Activated CD8-positive, alpha-beta memory T cell treated with anti-CD3 and anti-CD28 coated beads, Interleukin-2, amount 10 ng/mL, durations not matched to agents 7 days and 5 days (primary cell): ENCODE data around the gene LPA. TPM values are rescaled to one million over a fixed set of nuclear protein-coding genes. Genes with fewer than 3 reads are reported as not detected.

Source experiments
- ATAC-seq: fragments of 150-1000 bp; cut with Tn5 transposase; one replicate; pipeline ENCODE4 v1.10.0; 2021; ENCODE audit warnings: moderate library complexity
- CTCF ChIA-PET: fragments of 350-600 bp; sonication (Branson Sonifier 250); formaldehyde crosslinking; loops from one replicate; lab custom pipeline; 2021; ENCODE audit warnings: antibody characterized with exemption; lab: Charles Lee
- DNase-seq: peaks from one replicate; pipeline ENCODE4 v3.0.0-alpha.2; 2020
- H3K27ac Mint-ChIP-seq: one replicate; pipeline ENCODE4 v1.8.0; 2021; ENCODE audit warnings: mild to moderate bottlenecking, mixed read lengths
- H3K27me3 Mint-ChIP-seq: one replicate; pipeline ENCODE4 v1.8.0; 2021; ENCODE audit warnings: mixed read lengths
- H3K36me3 Mint-ChIP-seq: one replicate; pipeline ENCODE4 v1.8.0; 2021; ENCODE audit warnings: mild to moderate bottlenecking, mixed read lengths
- H3K4me1 Mint-ChIP-seq: one replicate; pipeline ENCODE4 v1.8.0; 2021; ENCODE audit warnings: mixed read lengths
- H3K4me3 Mint-ChIP-seq: one replicate; pipeline ENCODE4 v1.8.0; 2021; ENCODE audit warnings: mild to moderate bottlenecking, moderate library complexity, mixed read lengths
- H3K9me3 Mint-ChIP-seq: one replicate; pipeline ENCODE4 v1.8.0; 2022; ENCODE audit warnings: low read depth, mixed read lengths
- total RNA-seq, 2 experiments: library from RNA; stranded (reverse); gene quantifications; one replicate each; pipeline ENCODE4 v1.2.3, GENCODE V29; 2021

LPA gene
- total RNA-seq, 2 experiments from 2014 or later, result not detected

DNA sequence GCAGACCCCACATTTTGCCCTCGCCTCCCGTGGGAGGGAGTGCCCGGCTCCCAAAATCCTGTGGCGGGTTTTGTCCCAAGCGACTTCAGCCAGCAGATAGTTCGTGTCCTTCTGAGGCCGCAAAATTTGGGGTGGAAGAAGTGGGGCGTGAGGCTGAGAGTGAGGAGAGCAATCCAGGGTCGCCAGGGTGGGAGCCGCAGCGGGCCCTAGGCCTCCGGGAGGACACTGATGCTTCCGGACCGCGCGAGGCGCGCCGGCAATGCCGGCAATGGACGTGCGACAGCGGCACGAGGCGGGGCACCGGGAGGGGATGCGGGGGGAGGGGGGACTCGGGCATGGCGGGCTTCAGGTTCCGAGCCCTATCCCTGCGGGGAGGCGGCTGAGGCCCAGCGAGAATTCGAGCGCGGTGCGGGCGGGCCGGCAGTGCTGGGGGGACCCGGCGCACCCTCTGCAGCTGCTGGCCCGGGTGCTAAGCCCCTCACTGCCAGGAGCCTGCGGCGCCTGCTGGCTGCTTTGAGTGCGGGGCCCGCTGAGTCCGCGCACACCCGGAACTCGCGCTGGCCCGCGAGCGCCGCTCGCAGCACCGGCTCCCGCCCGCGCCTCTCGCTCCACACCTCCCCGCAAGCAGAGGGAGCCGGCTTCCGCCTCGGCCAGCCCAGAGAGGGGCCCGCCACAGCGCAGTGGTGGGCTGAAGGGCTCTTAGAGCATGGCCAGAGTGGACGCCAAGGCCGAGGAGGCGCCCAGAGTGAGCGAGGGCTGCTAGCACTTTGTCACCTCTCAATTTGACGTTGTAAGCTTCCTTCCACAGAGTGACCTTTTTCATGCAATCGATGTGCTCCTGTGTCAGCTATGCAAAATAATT, 143.8 kb downstream of the LPA start:
- peaks cover 5% of the 10 kb centered on the region for H3K9me3 Mint-ChIP-seq
- peaks cover 2% of the 10 kb centered on the region for H3K27me3 Mint-ChIP-seq
- peaks cover 30% of the 10 kb centered on the region for H3K36me3 Mint-ChIP-seq
- peak; percentile 87 for ATAC-seq
- DNase-seq, result peak; percentile 83
- CTCF ChIA-PET, result interaction anchor here (0.7 to 10.9 kb wide), 20 partner anchors 9 to 851 kb away, joined by 3 to 138 read pairs (median 4); no protein-coding TSS in a partner anchor
- H3K4me3 Mint-ChIP-seq, result peak overlapping the region; percentile 88
- H3K27ac Mint-ChIP-seq, result peak overlapping the region; percentile 93
- H3K4me1 Mint-ChIP-seq, result peaks cover 57% of the 10 kb centered on the region

DNA sequence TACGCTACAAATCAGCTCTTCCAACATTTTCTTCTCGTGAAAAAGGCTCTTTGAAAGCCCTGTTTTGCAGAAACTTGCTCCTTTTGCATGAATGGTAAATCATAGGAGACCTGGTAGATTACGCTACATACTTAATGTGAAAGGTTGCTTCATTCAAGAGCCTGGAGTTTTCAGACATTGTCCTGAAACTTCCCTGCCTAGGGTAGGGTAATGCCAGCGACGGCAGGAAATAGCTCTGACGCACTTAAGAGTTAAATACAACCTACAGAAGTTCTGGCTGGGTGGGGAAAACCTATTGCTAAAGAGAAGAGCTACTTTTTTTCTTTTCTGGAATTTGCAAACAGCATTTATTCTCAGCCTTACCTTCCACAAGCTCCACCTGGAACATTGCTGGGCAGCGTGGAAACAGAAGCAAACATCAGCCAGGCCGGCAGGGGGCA, 144.5 kb downstream of the LPA start:
- H3K4me3 Mint-ChIP-seq, result peak overlapping the region; percentile 88
- H3K27me3 Mint-ChIP-seq, result peaks cover 8% of the 10 kb centered on the region
- CTCF ChIA-PET, result interaction anchor here (0.7 to 10.9 kb wide), 18 partner anchors 8 to 829 kb away, joined by 3 to 138 read pairs (median 4); no protein-coding TSS in a partner anchor
- ATAC-seq (peak; percentile 7), DNase-seq (no peak)
- H3K9me3 Mint-ChIP-seq, result peaks cover 12% of the 10 kb centered on the region
- peak overlapping the region; percentile 93 for H3K27ac Mint-ChIP-seq
- peaks cover 36% of the 10 kb centered on the region for H3K36me3 Mint-ChIP-seq
- peaks cover 57% of the 10 kb centered on the region for H3K4me1 Mint-ChIP-seq

DNA sequence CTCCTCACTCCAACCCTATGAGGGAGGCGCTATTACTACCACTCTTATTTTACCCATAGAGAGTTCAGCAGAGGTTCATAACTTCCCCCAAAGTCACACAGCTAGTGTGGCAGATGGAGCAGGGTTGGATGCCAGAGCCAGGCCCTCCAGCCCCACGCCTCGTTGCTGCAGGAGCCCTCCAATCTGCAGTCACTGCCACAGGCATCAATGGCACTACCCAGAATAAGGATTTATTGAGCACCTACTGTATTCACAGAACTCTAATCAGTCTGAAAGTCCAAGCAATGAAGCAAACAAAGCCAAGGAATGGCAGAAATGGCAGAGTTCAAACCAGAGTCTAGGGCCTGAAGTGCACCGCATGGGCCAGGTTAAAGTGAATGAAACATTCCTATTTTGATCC, 144.9 kb downstream of the LPA start:
- H3K27me3 Mint-ChIP-seq, result peaks cover 12% of the 10 kb centered on the region
- H3K4me3 Mint-ChIP-seq, result peak overlapping the region; percentile 88
- ATAC-seq, result no peak
- peaks cover 16% of the 10 kb centered on the region for H3K9me3 Mint-ChIP-seq
- H3K4me1 Mint-ChIP-seq, result peaks cover 57% of the 10 kb centered on the region
- peak overlapping the region; percentile 93 for H3K27ac Mint-ChIP-seq
- no peak for DNase-seq
- CTCF ChIA-PET, result interaction anchor here (0.7 to 10.9 kb wide), 18 partner anchors 8 to 828 kb away, joined by 3 to 138 read pairs (median 4); no protein-coding TSS in a partner anchor
- peaks cover 40% of the 10 kb centered on the region for H3K36me3 Mint-ChIP-seq

DNA sequence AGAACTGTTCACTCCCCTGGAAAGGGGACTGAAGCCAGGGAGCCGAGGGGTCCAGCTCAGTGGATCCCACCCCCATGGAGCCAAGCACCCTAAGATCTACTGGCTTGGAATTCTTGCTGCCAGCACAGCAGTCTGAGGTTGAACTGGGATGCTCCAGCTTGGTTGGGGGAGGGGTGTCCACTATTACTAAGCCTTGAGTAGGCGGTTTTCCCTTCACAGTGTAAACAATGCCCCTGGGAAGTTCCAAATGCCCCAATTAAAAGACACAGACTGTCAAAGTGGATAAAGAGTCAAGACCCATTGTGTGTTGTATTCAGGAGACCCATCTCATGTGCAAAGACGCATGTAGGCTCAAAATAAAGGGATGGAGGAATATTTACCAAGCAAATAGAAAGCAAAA, 150.2 kb downstream of the LPA start:
- peaks cover 19% of the 10 kb centered on the region for H3K9me3 Mint-ChIP-seq
- peaks cover 25% of the 10 kb centered on the region for H3K4me1 Mint-ChIP-seq
- peaks cover 52% of the 10 kb centered on the region for H3K36me3 Mint-ChIP-seq
- H3K27ac Mint-ChIP-seq, result no peak overlapping the region
- ATAC-seq (no peak), DNase-seq (no peak)
- H3K27me3 Mint-ChIP-seq, result peaks cover 15% of the 10 kb centered on the region
- CTCF ChIA-PET, result interaction anchor here (1.3 kb wide), 1 partner anchor 20 kb away, joined by 4 read pairs; no protein-coding TSS in a partner anchor
- no peak overlapping the region for H3K4me3 Mint-ChIP-seq

DNA sequence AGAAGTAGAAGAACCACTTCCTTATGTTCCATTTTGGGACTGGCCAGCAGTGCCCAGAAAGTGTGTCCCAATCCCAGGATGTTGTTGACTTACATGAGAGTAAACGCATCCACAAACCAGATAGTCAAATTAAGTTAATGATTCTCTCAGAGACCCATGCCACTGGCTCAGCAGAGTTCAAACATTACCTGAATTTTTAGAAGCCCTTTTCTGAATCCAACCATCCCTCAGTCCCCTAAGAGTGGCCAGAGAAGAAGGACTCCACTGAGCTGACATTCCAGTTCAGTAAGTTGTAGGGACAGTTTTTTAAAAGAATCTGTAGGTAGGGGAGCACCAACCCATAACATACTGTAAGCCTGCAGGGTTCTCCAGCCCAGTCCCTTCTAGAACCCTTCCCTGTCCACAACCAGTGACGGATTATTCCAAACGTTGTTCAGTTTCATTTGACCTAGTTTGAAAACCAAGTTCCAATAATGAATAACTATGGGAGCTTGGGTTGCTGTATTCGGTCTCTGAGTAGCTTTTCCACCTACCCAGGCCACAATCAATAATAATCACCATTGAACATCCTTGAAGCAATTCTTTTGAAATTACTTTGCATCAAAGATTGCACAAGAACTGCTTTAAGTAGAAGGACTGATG, 153.0 kb downstream of the LPA start:
- Mint-ChIP-seq H3K4me1 (peaks cover 11% of the 10 kb centered on the region), H3K36me3 (peaks cover 40% of the 10 kb centered on the region), H3K9me3 (peaks cover 17% of the 10 kb centered on the region), H3K27ac (no peak overlapping the region), H3K27me3 (peaks cover 14% of the 10 kb centered on the region), H3K4me3 (no peak overlapping the region)
- ATAC-seq, result no peak
- CTCF ChIA-PET, result interaction anchor here (0.6 to 1.2 kb wide), 2 partner anchors 8 to 10 kb away, joined by 3 read pairs; no protein-coding TSS in a partner anchor
- DNase-seq, result no peak

DNA sequence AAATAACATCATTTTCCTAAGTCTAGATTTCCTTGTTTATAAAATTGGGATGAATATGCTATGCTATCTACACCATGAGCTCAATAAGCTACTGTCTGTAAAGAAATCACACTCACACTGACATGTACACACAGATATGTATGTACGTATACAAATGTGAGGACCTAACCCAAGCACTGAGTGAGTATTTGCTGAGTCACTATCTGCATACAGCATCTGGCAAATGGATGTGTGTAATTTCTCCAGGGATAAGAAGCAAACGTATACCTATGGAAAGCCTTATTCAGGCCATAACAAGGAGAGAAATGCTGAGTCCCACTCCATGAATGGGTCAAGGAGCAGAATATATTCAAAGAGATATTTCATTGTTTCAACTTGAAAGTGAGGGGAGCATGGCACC, 153.9 kb downstream of the LPA start:
- Mint-ChIP-seq H3K4me1 (peaks cover 10% of the 10 kb centered on the region), H3K27me3 (peaks cover 13% of the 10 kb centered on the region), H3K4me3 (no peak overlapping the region), H3K36me3 (peaks cover 38% of the 10 kb centered on the region), H3K9me3 (peaks cover 13% of the 10 kb centered on the region), H3K27ac (no peak overlapping the region)
- CTCF ChIA-PET, result interaction anchor here (1.9 kb wide), 1 partner anchor 10 kb away, joined by 10 read pairs; no protein-coding TSS in a partner anchor
- ATAC-seq, result no peak
- no peak for DNase-seq

DNA sequence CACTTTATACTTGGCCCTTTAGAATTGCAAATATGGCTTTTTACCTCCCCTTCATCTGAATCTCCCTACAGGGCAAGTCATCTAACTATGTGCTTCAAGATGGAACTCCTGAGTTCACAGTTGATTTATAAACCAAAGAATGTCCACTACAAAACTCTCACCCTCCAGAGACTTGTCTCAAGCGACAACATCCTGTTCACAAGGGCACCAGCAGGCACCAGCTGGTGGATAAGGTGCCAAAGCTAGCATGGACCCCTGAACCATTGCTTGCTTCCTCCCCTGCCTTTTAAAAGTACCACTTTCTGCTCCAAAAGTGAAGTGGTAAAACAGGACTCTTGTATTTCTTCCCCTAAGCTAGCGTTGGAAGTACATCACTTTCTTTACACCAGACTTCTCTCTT, 154.5 kb downstream of the LPA start:
- CTCF ChIA-PET, result interaction anchor here (1.9 kb wide), 1 partner anchor 10 kb away, joined by 10 read pairs; no protein-coding TSS in a partner anchor
- Mint-ChIP-seq H3K4me1 (peaks cover 10% of the 10 kb centered on the region), H3K27ac (no peak overlapping the region), H3K27me3 (peaks cover 7% of the 10 kb centered on the region), H3K4me3 (no peak overlapping the region), H3K36me3 (peaks cover 36% of the 10 kb centered on the region), H3K9me3 (peaks cover 9% of the 10 kb centered on the region)
- DNase-seq (no peak), ATAC-seq (no peak)

DNA sequence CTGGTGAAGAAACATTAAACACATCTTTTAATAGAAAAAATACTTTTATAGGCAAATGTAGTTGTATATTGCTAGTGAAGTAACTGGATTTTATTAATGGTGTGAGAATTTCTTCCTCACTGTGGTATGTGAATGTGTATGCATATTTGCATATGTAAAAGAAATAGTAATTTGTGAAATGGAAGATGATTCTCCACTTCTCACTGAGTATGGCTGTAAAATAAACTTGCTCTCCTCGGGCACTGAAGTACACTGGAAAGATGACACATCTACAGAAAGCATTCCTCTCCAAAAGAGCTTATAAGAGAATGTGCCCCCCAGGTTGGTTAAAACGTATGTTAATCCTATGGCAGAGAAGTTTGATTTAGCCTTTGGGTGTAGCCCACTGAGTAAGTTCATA, 155.5 kb downstream of the LPA start:
- H3K4me1 Mint-ChIP-seq, result peaks cover 10% of the 10 kb centered on the region
- CTCF ChIA-PET, result interaction anchor here (1.9 kb wide), 1 partner anchor 11 kb away, joined by 10 read pairs; no protein-coding TSS in a partner anchor
- ATAC-seq (no peak), DNase-seq (no peak)
- H3K27ac Mint-ChIP-seq, result no peak overlapping the region
- peaks cover 5% of the 10 kb centered on the region for H3K9me3 Mint-ChIP-seq
- peaks cover 39% of the 10 kb centered on the region for H3K36me3 Mint-ChIP-seq
- H3K4me3 Mint-ChIP-seq, result no peak overlapping the region
- peaks cover 3% of the 10 kb centered on the region for H3K27me3 Mint-ChIP-seq

DNA sequence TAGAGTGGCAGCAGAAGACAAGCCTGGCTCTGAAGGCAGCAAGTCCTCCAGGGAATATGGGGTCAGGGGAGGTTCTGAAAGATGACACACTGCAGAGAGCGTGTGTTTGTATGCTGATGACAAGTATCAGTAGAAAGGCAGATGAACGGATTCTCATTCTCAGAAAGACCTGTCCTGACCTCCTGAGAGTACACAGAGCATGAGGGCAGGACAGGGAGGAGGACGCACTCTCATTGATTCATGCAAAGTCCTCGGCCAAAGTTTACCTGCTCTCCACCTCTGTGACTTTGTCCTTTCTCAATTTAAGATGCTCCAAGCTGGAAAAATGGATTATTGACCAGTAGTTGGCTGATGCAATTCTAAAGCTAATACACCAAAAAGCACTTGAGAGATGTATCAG, 156.7 kb downstream of the LPA start:
- Mint-ChIP-seq H3K4me3 (no peak overlapping the region), H3K9me3 (peaks cover 5% of the 10 kb centered on the region), H3K27me3 (peaks cover 3% of the 10 kb centered on the region), H3K4me1 (peaks cover 11% of the 10 kb centered on the region), H3K36me3 (peaks cover 45% of the 10 kb centered on the region), H3K27ac (peak overlapping the region; percentile 37)
- DNase-seq (no peak), ATAC-seq (peak; percentile 30)
- CTCF ChIA-PET, result interaction anchor here (1.1 kb wide), 1 partner anchor 12 kb away, joined by 5 read pairs; no protein-coding TSS in a partner anchor

DNA sequence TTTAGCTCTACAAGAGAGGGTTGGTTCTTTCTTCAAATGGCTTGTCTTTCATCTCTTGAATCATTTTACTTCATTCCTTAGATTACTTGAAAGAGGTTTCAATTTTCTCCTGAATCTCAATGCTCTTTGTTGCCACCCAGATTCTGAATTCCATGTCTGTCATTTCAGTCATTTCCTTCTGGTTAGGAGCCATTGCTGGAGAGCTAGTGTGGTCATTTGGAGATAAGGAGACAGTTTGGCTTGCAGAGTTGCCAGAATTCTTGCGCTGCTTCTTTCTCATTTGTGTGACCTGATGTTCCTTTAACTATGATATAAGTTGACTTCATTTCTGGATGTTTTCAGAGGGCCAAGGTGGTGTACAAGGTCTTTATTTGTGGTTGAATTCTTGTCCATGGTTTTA, 158.1 kb downstream of the LPA start:
- H3K27ac Mint-ChIP-seq, result no peak overlapping the region
- H3K4me3 Mint-ChIP-seq, result no peak overlapping the region
- ATAC-seq, result no peak
- peaks cover 53% of the 10 kb centered on the region for H3K36me3 Mint-ChIP-seq
- H3K27me3 Mint-ChIP-seq, result peaks cover 3% of the 10 kb centered on the region
- CTCF ChIA-PET, result interaction anchor here (2.0 kb wide), 1 partner anchor 14 kb away, joined by 7 read pairs; no protein-coding TSS in a partner anchor
- H3K9me3 Mint-ChIP-seq, result peaks cover 5% of the 10 kb centered on the region
- DNase-seq, result no peak
- peaks cover 25% of the 10 kb centered on the region for H3K4me1 Mint-ChIP-seq

DNA sequence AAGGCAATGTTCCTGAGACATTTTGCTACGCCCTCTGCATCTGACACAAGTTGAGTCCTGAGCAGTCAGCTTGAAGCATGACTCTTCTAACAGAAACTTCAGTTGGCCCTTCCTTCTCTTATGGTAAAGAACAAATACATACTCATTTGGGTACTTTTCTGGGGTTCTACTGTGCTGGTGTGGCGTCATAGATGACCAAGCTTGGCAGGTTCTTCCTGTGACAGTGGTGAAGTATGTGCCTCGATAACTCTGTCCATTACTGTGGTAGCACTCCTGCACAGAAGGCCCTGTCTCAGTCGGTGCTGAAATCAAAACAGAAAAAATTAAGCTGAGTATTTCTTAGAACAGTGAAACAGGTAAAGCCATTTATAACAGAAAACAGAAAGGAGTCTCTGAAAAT, 163.4 kb downstream of the LPA start:
- Mint-ChIP-seq H3K4me3 (no peak overlapping the region), H3K36me3 (peaks cover 77% of the 10 kb centered on the region), H3K27me3 (no peaks in the 10 kb centered on the region), H3K9me3 (peaks cover 22% of the 10 kb centered on the region), H3K4me1 (peaks cover 35% of the 10 kb centered on the region), H3K27ac (peak overlapping the region; percentile 94)
- DNase-seq, result peak; percentile 84
- ATAC-seq, result peak; percentile 88
- CTCF ChIA-PET, result interaction anchor here (1.4 to 4.5 kb wide), 3 partner anchors 18 to 38 kb away, joined by 4 to 39 read pairs (median 10); no protein-coding TSS in a partner anchor

DNA sequence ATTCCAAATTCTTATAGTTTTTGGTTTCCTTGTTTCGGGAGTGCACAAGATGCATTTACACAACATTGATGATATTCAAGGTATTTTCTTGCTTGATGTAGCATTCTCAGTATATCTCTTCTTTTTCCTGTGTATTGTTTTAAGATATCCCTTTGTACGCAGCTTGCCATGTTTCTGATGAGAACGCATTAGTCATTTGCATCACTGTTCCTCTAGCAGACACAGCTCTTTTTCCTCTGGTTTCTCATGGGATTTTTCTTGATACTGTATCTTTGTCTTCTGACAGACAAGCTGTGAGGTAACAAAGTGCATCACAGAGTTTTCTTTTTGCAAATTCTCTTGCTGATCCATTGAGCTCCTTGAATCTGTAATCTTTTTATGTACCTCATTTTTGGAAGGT, 169.5 kb downstream of the LPA start:
- Mint-ChIP-seq H3K4me3 (no peak overlapping the region), H3K4me1 (peaks cover 6% of the 10 kb centered on the region), H3K27me3 (no peaks in the 10 kb centered on the region), H3K27ac (no peak overlapping the region), H3K36me3 (peaks cover 79% of the 10 kb centered on the region), H3K9me3 (peaks cover 11% of the 10 kb centered on the region)
- CTCF ChIA-PET, result no interaction called here
- DNase-seq, result no peak
- no peak for ATAC-seq

DNA sequence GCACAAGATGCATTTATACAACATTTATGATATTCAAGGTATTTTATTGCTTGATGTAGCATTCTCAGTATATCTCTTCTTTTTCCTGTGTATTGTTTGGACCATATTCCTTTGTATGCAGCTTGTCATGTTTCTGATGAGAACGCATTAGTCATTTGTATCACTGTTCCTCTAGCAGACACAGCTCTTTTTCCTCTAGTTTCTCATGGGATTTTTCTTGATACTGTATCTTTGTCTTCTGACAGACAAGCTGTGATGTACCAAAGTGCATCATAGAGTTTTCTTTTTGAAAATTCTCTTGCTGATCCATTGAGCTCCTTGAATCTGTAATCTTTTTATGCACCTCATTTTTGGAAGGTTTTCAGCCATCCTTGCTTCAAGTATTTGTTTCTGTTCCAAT, 175.0 kb downstream of the LPA start:
- Mint-ChIP-seq H3K9me3 (no peaks in the 10 kb centered on the region), H3K4me1 (no peaks in the 10 kb centered on the region), H3K4me3 (no peak overlapping the region), H3K27me3 (no peaks in the 10 kb centered on the region), H3K27ac (no peak overlapping the region), H3K36me3 (peaks cover 74% of the 10 kb centered on the region)
- CTCF ChIA-PET, result interaction anchor here (1.4 kb wide), 1 partner anchor 18 kb away, joined by 3 read pairs; no protein-coding TSS in a partner anchor
- DNase-seq (no peak), ATAC-seq (no peak)
